Panc1 (cell line): ENCODE measurements around the gene CCDC124.

Experiments used
- CTCF ChIP-seq: fragments of 450-650 bp; IDR thresholded peaks from 2 replicates; pipeline ENCODE4 v1.5.1; 2017; ENCODE audit warnings: mild to moderate bottlenecking
- POLR2AphosphoS5 ChIP-seq: IDR thresholded peaks from 2 replicates; pipeline ENCODE4 v1.6.1; 2012; ENCODE audit warnings: mild to moderate bottlenecking, low read depth, low read length, moderate library complexity
- REST ChIP-seq, 2 experiments: IDR thresholded peaks; 2 replicates each; pipeline ENCODE4 v1.6.1; 2011 to 2012; ENCODE audit warnings: low read depth in 2 of 2, control low read depth in 1 of 2, low read length in 1 of 2, mild to moderate bottlenecking in 1 of 2, moderate library complexity in 1 of 2; ENCODE audit not compliant: insufficient read depth in 1 of 2
- TCF7L2 ChIP-seq: IDR thresholded peaks from 2 replicates; pipeline ENCODE4 v1.6.1; 2011; ENCODE audit warnings: mild to moderate bottlenecking, low read depth, low read length, inconsistent platforms

GRCh38 chr19:17974551-17974950 is 41.7 kb downstream of the CCDC124 start:
- no peak for TF ChIP-seq CTCF
- no peak for TF ChIP-seq POLR2AphosphoS5
- TF ChIP-seq TCF7L2, result no peak
- TF ChIP-seq REST (IDR thresholded peaks at IDR 0.05; ENCODE audit: insufficient read depth in 1 of 2, low read depth in 2 of 2, low read length in 1 of 2), result no peak
